Measurements from ENCODE around the gene MPZL3.

Gene MPZL3

DNA sequence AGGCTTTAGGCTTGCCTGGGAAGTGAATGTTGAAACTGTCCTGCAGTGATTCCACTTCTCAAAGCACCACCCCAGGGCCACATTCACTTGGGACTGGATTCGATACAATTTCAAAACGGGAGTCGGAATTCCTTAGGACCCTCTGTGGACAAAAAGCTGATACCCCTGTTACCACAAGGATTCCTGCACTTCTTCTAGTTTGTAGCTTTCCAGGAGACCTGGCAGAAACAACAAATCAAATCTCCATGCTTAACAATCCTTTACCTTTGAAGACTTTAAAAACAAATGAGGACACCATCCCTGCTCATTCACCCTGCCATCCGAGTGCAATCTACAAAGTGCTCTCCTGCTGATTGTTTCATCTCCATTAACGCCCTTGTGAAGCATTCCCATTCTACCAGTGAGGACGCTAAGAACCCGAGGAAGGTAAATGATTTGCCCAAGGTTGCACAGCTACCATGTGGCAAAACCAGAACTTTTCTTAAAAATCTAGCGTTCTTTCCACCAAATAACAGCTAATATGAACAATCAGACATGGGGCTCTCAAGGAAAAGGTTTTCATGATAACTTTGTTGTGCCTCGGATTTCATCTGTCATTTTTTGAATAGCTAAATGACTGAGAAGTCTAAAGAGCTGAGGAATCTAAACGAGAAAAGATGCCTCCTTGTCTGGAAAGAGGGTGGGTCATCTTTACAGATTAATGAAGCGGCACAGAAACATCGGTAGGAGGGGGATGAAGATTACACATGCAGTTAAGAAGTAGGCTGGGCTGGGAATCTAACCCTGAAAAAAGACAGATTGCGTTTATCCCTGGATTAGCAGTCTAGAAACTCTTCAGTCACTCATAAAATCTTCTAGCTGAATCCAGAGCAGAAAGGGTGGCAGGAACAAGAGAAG lies 12.7 kb upstream of the MPZL3 start:
- no peak for DNase-seq (ENCODE audit: low spot score)

GRCh38 chr11:118263695-118264568 lies 11.8 kb upstream of the MPZL3 start, which contains the start of gene MPZL2:
Gene MPZL2 (minus strand): TSS chr11:118264297. CDS start chr11:118264153, 144 bp downstream.
- DNase-seq (ENCODE audit: low spot score): no peak

GRCh38 chr11:118263112-118263511 lies 10.9 kb upstream of the MPZL3 start:
- DNase-seq (ENCODE audit: low spot score): no peak

DNA sequence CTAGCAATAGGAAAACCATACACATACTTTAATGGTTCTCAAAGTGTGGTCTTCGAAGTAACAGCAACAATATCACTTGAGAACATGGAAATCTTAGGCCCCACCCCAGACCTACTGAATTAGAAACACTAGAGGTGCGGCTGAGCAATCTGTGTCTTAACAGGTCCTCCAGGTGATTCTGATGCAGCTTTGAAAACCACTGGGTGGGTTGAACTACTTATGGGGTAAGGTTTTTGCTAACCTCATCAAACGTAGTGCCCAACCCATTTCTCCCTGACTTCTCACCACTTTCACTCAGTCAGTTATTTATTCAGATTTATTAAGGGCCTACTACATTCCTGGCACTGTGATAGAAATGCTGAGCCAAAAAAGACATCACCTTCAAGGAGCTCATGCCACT lies 8.2 kb upstream of the MPZL3 start:
- DNase-seq (ENCODE audit: low spot score): no peak

DNA sequence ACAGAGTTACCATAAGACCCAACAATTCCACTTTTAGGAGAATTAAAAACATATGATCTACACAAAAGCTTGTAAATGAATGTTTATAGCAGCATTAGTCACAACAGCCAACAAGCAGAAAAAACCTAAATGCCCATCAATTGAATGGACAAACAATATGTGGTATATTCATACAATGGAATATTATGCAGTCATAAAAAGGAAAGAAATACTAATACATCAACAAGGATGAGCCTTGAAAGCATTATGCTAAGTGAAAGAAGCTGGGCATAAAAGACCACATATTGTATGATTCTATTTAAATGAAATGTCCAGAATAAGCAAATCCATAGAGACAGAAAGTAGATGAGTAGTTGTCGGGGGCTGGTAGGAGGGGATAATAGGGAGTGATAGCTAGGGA lies 7.0 kb upstream of the MPZL3 start:
- DNase-seq (ENCODE audit: low spot score): no peak

- DNase-seq (ENCODE audit: low spot score): peak; percentile 46
Observed at GRCh38 chr11:118258410-118258809, 6.2 kb upstream of the MPZL3 start.

DNA sequence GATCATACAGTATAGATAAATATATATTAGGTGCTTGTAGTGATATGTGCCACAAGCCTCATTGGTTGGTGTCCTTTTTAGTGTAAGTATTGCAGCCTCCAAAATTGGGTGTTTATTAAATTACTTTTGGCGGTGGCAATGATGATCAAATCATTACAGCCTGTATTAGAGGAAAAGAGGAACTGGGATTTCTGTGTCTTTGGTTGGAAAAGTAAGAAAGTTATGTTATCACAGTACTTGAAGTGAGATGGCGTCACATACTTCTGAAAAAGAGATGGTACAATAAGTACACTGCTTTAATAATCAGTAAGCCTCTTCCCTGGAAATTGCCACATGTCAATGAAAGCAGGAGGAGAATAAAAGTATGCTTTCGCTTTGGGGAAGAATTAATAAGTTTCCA lies 523 bp upstream of the MPZL3 start:
- DNase-seq (ENCODE audit: low spot score): no peak

GRCh38 chr11:118247041-118247440 lies 5.1 kb downstream of the MPZL3 start:
- no peak for DNase-seq (ENCODE audit: low spot score)

- no peak for DNase-seq (ENCODE audit: low spot score)
Observed at GRCh38 chr11:118245936-118246562, 6.1 kb downstream of the MPZL3 start.

GRCh38 chr11:118243993-118244762 lies 8.0 kb downstream of the MPZL3 start:
- no peak for DNase-seq (ENCODE audit: low spot score)

- no peak for DNase-seq (ENCODE audit: low spot score)
Observed at GRCh38 chr11:118243161-118243560, 9.0 kb downstream of the MPZL3 start.

GRCh38 chr11:118241764-118242098 lies 10.4 kb downstream of the MPZL3 start:
- DNase-seq (ENCODE audit: low spot score): no peak

DNA sequence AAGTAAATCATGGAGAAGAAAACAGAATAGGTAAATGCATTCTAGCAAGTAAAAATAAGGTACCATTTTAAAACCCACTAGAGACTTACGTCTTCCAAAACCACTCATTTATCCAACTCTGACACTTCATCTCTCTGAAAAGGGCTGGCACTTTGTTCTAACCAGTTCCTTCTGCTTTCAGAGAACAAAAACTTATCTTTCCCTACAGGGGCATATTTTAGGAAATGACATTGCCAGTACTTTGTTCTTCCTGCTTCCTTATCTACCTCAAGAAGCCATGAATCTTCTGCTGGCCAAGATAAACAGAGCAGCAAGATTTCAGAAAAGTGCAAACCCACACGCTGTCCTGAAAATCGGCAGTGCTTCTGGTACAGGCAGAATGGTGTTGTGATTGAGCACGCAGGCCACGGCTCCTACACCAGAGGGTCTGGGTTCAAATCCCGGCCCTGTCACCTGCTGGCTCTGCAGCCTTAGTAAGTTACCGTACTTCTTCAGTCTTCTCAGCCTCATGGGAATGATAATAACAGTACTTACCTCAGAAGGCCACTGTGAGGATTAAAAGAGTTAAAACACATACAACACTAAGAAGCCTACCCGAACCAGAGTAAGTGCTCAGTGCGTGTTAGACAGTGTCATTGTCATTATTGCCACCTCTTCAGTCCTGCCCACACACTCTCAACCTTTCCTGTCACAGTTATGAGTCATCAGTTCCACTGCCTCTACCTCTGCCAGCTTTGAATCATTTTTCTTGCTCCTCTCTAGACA lies 11.0 kb downstream of the MPZL3 start:
- peak; percentile 60 for DNase-seq (ENCODE audit: low spot score)

- no peak for DNase-seq (ENCODE audit: low spot score)
Observed at GRCh38 chr11:118239509-118240205, 12.5 kb downstream of the MPZL3 start.

DNA sequence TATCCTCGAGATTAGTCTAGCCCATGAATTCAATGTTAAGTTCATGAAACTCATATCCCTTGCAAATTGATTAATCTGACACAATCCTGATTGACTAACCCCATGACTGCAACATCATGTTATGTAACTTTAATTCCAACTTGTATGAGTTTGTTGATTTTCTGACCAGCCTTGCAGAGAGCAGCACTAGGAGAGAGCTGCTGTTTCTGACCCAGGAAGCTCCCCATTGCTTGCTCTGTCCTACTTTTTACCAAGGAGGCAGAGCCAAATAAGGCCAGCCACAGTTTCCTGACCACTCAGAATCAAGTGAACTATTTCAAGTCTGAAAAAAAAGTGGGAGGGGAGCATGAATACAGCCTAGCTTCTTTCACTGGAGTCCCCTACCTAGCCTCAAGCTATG lies 13.2 kb downstream of the MPZL3 start:
- DNase-seq (ENCODE audit: low spot score): no peak

DNA sequence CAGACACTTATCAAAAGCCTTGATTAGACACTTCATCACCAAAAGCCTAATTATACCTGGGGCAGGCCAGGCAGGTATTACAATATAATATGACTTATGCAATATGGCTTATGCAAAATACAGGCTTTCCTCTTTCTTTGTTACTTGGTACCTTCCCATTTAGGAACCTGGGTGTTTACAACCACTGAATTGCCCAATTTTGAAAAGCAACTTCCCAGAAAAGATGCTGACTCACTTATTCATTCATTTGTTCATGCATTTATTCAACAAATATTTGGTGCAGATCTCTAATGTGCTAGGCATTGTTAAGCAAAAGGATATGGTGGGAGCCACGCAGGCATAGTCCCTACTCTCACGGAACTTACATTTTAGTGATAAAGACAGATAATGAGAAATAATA lies 13.7 kb downstream of the MPZL3 start:
- no peak for DNase-seq (ENCODE audit: low spot score)

- DNase-seq (ENCODE audit: low spot score): no peak
Observed at GRCh38 chr11:118236170-118236569, 16.0 kb downstream of the MPZL3 start.

DNA sequence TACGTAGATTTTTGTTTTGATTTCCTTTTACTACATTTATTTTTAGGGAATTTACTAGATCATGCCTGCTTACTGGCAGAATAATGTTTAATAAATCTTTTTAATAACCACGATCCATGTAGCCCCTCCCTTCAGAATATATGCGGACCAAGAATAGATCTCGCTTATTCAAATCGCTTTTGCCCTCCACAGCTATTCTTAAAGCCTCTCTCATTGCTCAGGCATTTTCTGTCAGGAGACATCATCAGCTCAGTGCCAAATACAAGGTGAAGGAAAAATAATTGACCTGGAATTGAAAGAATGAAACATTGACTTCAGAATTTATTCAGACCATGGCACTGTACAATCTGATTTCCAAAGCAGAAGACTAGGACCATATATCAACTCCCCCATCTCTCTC lies 17.3 kb downstream of the MPZL3 start:
- DNase-seq (ENCODE audit: low spot score): no peak

DNA sequence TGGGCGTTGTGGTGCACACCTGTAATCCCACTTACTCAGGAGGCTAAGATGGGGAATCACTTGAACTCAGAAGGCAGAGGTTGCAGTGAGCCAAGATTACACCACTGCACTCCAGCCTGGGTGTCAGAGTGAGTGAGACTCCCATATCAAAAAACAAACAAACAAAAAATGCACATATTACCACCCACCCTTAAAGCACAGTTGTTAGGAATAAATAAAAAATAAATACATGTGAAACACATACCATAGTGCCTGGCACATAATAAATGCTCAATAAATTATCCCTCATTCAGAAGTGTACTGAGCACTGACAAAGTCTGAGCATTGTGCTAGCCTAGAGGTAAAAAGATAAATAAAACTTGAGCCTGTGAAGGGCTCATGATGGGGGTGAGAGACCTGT lies 18.3 kb downstream of the MPZL3 start:
- no peak for DNase-seq (ENCODE audit: low spot score)

DNA sequence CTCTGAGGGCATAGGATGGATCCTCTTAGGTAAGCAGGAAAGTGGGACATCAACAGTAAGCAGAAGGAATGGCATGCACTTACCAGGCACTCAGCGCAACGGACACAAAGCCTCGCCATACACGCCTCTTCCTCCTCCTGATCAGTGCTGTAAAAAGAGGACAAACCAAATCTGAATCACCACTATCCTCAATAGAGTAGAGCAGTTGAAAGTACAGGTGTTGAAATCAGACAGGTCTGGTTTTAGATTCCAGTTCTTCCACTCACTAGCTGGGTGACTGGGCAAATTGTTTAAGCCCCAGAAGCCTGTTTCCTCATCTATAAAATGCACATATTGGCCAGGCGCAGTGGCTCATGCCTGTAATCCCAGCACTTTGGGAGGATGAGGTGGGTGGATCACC lies 18.8 kb downstream of the MPZL3 start:
- DNase-seq (ENCODE audit: low spot score): no peak

Measured in RKO (cell line).